HCT116 (cell line): ENCODE results near the gene TMEM42.
"Not testable (repeated sequence)": the region's sequence is repeated elsewhere in the genome, so short reads cannot be mapped to it uniquely, and the experiment has no call there.

ENCODE experiments used
- EGR1 ChIP-seq: IDR thresholded peaks from 2 replicates; pipeline ENCODE4 v1.6.1; 2012; ENCODE audit warnings: low read depth
- POLR2A ChIP-seq: IDR thresholded peaks from 2 replicates; pipeline ENCODE4 v1.7.0; 2011; ENCODE audit warnings: borderline replicate concordance; ENCODE audit not compliant: insufficient read depth, insufficient read length; ENCODE audit errors: extremely low read depth
- TF ChIP-seq, protein P1 (sequence below), 3 experiments: fragments of 200-600 bp in 1 of 3; sonication (generic) in 1 of 3; IDR thresholded peaks in 2 of 3; conservative IDR thresholded peaks in 1 of 3; 2 replicates each; pipeline ENCODE4 v1.5.1; 2012 to 2017; ENCODE audit warnings: low read depth in 2 of 3, low read length in 2 of 3, antibody characterized with exemption in 1 of 3, borderline replicate concordance in 1 of 3, control low read depth in 1 of 3, mild to moderate bottlenecking in 1 of 3, mixed read lengths in 1 of 3, mixed run types in 1 of 3, moderate library complexity in 1 of 3; ENCODE audit not compliant: insufficient read depth in 1 of 3

DNA sequence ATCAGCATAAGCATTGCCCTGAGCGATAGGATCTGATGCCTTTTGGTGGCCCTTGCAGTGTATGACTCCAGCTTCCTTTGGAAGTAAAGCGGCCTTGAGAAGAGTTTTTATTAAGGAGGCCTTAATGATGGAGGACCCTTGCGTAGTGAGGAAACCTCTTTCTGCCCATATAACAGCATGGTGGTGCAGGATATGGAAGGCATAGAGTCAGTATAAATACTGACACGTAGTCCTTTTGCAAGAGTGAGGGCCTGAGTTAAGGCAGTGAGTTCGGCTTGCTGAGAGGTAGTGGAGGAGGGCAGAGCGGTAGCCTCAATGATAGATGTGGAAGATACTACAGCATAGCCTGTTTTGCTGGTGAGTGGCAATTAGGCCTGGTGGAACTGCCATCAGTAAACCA lies 5.0 kb upstream of the TMEM42 start:
- TF ChIP-seq POLR2A, EGR1: not testable (repeated sequence)
- TF ChIP-seq, protein P1, sequence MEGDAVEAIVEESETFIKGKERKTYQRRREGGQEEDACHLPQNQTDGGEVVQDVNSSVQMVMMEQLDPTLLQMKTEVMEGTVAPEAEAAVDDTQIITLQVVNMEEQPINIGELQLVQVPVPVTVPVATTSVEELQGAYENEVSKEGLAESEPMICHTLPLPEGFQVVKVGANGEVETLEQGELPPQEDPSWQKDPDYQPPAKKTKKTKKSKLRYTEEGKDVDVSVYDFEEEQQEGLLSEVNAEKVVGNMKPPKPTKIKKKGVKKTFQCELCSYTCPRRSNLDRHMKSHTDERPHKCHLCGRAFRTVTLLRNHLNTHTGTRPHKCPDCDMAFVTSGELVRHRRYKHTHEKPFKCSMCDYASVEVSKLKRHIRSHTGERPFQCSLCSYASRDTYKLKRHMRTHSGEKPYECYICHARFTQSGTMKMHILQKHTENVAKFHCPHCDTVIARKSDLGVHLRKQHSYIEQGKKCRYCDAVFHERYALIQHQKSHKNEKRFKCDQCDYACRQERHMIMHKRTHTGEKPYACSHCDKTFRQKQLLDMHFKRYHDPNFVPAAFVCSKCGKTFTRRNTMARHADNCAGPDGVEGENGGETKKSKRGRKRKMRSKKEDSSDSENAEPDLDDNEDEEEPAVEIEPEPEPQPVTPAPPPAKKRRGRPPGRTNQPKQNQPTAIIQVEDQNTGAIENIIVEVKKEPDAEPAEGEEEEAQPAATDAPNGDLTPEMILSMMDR (IDR thresholded peaks at IDR 0.05 in 2 of 3, conservative IDR thresholded peaks at IDR 0.05 in 1 of 3; ENCODE audit: borderline replicate concordance in 1 of 3, insufficient read depth in 1 of 3, low read depth in 2 of 3, low read length in 2 of 3) = not testable (repeated sequence)
